Type B pancreatic cell (in vitro differentiated cells): ENCODE results near the gene ANKS1B. TPM values are rescaled to one million over a fixed set of nuclear protein-coding genes. Genes with fewer than 3 reads are reported as not detected.
"Not testable (repeated sequence)": the region's sequence is repeated elsewhere in the genome, so short reads cannot be mapped to it uniquely, and the experiment has no call there.

Experiments used
- DNase-seq: peaks from one replicate; pipeline ENCODE4 v3.0.0; 2021; ENCODE audit warnings: mixed read lengths; ENCODE audit not compliant: unreplicated experiment; ENCODE audit errors: extremely low spot score
- H3K27ac Mint-ChIP-seq: 2 replicates; pipeline ENCODE4 v1.8.0; 2021; ENCODE audit warnings: mild to moderate bottlenecking, mixed read lengths
- H3K27me3 Mint-ChIP-seq: 2 replicates; pipeline ENCODE4 v1.8.0; 2021; ENCODE audit warnings: mixed read lengths
- H3K36me3 Mint-ChIP-seq: 2 replicates; pipeline ENCODE4 v1.8.0; 2021; ENCODE audit warnings: mixed read lengths
- H3K4me1 Mint-ChIP-seq: one replicate; pipeline ENCODE4 v1.8.0; 2021; ENCODE audit warnings: mixed read lengths; ENCODE audit not compliant: unreplicated experiment
- H3K4me3 Mint-ChIP-seq: 2 replicates; pipeline ENCODE4 v1.8.0; 2021; ENCODE audit warnings: mild to moderate bottlenecking, mixed read lengths
- H3K9me3 Mint-ChIP-seq: 2 replicates; pipeline ENCODE4 v1.8.0; 2021; ENCODE audit warnings: mixed read lengths
- CTCF ChIP-seq: fragments of 200-600 bp; sonication (generic); conservative IDR thresholded peaks from 2 replicates; pipeline ENCODE4 v1.5.0; 2021; ENCODE audit warnings: antibody characterized with exemption, mild to moderate bottlenecking
- total RNA-seq: library from RNA; stranded (reverse); gene quantifications from 2 replicates; pipeline ENCODE4 v1.2.1, GENCODE V29; 2021; ENCODE audit warnings: low replicate concordance

ANKS1B gene
- total RNA-seq, 1 donor from 2014 or later, result 4.7 TPM

DNA sequence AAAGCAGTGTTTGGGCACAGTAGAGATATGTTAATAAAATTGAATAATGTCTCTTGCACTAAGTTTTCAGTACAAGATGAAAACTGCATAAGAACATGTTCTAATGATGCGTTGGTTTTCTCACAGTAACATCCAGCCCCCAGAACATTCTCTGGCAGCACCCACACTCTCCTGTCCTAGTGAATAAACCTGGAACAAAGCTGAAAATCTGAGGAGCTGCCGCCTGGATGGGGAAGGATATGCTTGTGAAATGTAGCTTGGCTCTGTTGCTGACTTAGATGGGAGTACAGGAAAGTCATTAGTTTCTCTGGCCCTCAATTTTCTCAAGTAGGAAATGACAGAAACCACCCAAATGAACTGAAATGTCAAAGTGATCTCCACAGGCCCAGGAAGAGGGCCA lies 1015.8 kb downstream of the ANKS1B start:
- Mint-ChIP-seq H3K27me3 (no peaks in the 10 kb centered on the region), H3K36me3 (no peaks in the 10 kb centered on the region), H3K9me3 (no peaks in the 10 kb centered on the region), H3K4me1 (no peaks in the 10 kb centered on the region), H3K4me3 (no peak overlapping the region), H3K27ac (no peak overlapping the region)
- no peak for TF ChIP-seq CTCF
- no peak for DNase-seq

- not testable (repeated sequence) for DNase-seq, H3K4me1 Mint-ChIP-seq, H3K27ac Mint-ChIP-seq, H3K36me3 Mint-ChIP-seq, H3K27me3 Mint-ChIP-seq, H3K4me3 Mint-ChIP-seq
- H3K9me3 Mint-ChIP-seq, result peaks cover 10% of the 10 kb centered on the region
These were observed 1027.6 kb downstream of the ANKS1B start for GRCh38 chr12:98957135-98957534.

DNA sequence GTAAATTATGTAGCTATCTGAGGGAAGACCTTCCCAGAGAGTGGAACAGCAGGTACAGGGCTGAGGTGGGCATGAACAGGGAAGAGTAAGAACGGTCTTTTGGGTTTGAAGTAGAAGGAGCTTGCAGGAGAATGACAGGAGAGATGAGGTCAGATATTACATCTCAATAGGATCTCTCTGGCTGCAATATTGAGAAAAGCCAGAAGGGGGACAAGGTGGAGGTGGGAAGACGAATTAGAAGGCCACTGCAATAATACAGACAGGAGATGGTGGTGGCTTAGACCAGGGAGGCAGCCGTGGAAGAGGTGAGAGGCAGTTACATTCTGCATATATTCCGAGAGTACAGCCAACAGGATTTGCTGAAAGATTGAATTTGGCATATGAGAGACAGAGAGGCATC lies 1029.5 kb downstream of the ANKS1B start:
- Mint-ChIP-seq H3K9me3 (peaks cover 4% of the 10 kb centered on the region), H3K4me1 (no peaks in the 10 kb centered on the region), H3K36me3 (no peaks in the 10 kb centered on the region), H3K4me3 (no peak overlapping the region), H3K27ac (no peak overlapping the region), H3K27me3 (peaks cover 3% of the 10 kb centered on the region)
- DNase-seq, result no peak
- peak; percentile 64 for TF ChIP-seq CTCF

GRCh38 chr12:98954506-98954905 lies 1030.2 kb downstream of the ANKS1B start:
- H3K4me1 Mint-ChIP-seq, result no peaks in the 10 kb centered on the region
- H3K27me3 Mint-ChIP-seq, result peaks cover 3% of the 10 kb centered on the region
- H3K9me3 Mint-ChIP-seq, result peaks cover 4% of the 10 kb centered on the region
- H3K27ac Mint-ChIP-seq, result no peak overlapping the region
- no peak for DNase-seq
- H3K36me3 Mint-ChIP-seq, result no peaks in the 10 kb centered on the region
- no peak for TF ChIP-seq CTCF
- no peak overlapping the region for H3K4me3 Mint-ChIP-seq

GRCh38 chr12:98951406-98951805 lies 1033.3 kb downstream of the ANKS1B start:
- DNase-seq, result no peak
- Mint-ChIP-seq H3K27me3 (peaks cover 3% of the 10 kb centered on the region), H3K4me3 (no peak overlapping the region), H3K27ac (no peak overlapping the region), H3K9me3 (peaks cover 4% of the 10 kb centered on the region), H3K4me1 (no peaks in the 10 kb centered on the region), H3K36me3 (no peaks in the 10 kb centered on the region)
- no peak for TF ChIP-seq CTCF

- no peak for TF ChIP-seq CTCF
- Mint-ChIP-seq H3K27me3 (peaks cover 9% of the 10 kb centered on the region), H3K4me1 (no peaks in the 10 kb centered on the region), H3K36me3 (no peaks in the 10 kb centered on the region), H3K9me3 (no peaks in the 10 kb centered on the region), H3K27ac (no peak overlapping the region), H3K4me3 (no peak overlapping the region)
- no peak for DNase-seq
These were observed 1036.3 kb downstream of the ANKS1B start for GRCh38 chr12:98948343-98948949.
